GM21528 (cell line): ENCODE data around the gene CDK19.
"Not testable (repeated sequence)": the region's sequence is repeated elsewhere in the genome, so short reads cannot be mapped to it uniquely, and the experiment has no call there.

Source experiments
- ATAC-seq: cut with Tn5 transposase; IDR thresholded peaks from one replicate; pipeline ENCODE4 v1.9.1; 2021; ENCODE audit warnings: mild to moderate bottlenecking, moderate library complexity; ENCODE audit not compliant: unreplicated experiment, low FRiP score

Gene CDK19

DNA sequence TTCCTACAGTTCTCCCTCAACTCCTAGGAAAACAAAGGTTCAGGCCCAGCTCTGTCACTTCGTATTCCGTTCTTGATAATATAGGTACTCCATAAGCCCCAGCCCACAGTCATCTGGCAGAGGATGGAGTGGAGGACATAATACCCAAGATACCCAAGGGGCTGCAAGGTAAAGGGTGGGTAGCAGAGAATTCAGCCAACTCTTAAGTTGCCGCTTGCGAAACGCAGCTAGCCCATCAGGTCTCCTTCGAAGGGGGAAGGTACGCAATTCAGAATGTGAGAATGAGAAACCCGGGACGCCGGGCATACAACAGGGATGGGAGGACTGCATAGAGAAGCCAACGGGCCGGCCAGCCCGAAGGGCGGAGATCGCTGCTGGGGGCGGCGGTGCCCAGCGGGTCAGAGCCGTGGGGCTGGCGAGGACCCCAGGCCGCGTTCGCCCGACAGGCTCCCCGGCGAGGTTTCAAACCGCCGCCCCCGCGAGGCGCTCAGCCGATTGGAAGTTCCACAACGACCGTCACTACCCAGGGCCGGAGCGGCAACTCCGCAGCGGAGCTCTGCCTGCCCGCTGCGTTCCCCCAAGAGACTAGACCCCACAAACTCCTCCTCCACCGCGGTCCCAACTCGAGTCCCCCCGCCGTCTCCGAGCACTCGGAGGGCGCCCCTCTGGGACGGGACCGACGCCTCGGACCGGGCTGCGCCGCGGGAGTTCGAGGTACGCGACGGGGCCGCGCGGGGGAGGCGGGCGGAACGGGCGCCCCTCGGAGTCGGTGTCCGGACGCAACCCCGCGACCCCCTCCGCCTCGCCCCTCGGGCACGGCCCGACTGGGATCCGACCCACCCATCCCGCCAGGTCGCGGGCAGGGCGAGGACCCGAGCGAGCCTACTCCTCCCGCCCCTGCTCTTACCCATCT, 911 bp downstream of the CDK19 start:
- ATAC-seq, result peak; percentile 17

DNA sequence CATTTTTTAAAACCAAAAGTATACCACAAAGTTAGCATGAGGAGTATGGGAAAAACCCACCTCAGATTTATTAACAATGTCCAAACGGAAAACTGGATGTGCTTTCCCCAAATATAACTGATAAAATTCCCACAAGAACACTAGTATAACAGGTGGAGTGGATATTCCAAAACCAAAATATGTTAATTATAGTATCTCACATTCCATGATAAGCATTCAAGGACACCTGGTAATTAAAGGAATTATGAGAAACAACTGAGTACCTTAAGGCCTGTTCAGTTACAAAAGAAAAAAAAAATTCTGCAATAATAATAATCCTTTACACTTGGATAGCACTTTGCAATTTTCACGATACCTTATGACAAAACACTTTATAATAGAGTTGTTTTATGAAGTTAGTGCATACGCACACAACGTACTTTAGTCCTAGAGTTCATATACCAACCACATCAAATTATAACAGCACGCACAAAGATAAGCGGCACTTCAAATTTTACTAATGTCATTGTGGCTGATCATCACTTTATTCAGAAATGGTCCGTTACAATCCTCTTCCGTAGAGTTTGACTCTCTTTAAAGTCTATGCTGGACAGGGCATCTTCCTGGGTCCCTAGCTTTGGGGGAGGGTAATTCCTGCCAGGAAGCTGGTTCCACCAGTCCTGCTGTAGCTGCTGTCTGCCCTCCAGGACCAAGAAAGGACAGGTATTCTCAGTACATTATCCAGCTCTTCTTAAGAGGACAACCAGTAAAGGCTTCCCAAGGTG, 1.7 kb downstream of the CDK19 start:
- ATAC-seq, result no peak

DNA sequence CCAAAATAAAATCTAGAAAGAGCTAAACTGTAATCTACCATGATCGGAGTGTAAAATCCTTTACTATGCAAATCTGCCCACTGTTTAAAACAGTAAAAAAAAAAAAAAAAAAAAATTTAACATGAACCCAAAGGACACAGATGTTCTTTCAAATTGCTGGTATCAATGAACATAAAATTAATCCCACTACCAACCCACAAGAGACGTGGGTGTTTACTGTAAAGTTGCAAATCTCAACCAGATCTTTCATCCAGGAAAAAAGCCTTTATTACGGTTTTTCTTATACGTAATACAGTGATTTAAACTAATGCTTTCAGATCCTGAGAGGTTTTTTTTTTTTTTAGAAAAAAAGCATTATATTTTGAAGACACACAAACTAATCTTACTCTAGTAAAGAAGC, 2.5 kb downstream of the CDK19 start:
- ATAC-seq, result no peak

DNA sequence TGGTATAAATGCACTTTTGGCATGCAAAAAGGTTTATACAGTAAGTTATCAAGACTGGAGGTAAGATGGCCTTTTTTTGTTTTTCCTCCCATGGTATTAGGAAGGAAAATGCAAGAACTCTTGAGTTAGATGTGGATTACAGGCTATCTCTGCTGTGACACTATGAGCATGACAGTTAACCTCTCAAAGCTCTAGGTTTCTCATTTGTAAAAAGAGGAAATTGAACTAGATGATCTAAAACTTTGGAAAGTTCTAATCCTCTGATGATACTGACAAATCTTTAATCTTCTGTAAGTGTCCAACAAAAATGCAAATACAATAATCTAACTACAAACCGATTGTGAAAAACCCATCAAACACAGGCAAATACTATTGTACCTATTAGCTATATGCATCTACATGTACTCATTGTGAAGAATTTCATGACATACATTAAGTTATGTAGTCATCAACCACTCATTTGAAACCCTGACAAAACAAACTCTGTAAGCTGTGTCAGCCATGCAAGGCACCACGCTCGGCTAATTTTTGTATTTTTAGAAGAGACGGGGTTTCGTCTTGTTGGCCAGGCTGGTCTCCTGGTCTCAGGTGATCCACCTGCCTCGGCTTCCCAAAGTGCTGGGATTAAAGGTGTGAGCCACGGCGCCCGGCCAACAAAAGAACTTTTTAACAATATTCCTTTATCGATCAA, 4.2 kb downstream of the CDK19 start:
- ATAC-seq, result no peak

DNA sequence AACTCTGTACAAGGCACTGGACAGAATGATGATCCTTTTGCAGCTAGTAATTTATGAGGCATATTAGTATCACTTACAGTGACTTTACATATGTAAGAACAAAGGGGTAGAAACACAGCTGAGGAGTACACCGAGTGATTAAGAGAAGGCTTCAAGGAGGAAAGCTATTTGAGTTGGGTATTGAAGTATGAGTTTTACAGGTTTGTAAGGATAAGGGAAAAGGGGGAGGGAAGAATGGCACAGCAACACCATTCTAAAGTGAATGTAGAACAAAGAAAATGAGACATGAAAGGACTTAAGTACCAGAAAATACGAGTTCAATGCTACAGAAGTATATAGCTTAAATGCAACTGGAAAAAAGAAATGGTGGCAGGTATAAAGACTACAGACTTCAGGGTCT, 5.5 kb downstream of the CDK19 start:
- no peak for ATAC-seq

DNA sequence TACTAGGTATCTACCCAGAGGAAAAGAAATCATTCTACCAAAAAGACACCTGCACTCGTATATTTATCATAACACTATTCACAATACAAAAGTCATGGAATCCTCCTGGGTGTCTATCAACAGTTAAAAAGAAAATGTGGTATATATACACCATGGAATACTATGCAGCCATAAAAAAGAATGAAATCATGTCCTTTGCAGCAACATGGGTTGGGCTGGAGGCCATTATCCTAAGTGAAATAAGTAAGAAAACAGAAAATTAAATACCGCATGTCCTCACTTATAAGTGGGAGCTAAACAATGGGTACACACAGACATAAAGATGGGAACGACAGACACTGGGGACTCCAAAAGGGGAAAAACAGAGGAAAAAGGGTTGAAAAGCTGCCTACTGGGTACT, 13.1 kb downstream of the CDK19 start:
- ATAC-seq, result not testable (repeated sequence)

DNA sequence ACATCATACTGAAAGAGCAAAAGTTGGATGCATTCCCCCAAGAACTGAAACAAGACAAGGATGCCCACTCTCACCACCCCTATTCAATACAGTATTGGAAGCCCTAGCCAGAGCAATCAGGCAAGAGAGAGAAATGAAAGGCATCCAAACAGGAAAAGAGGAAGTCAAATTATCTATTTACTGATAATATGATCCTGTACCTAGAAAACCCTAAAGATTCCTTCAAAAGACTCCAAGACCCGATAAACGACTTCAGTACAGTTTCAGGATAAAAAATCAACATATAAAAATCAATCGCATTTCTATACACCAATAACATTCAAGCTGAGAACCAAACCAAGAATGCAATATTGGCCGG, 14.5 kb downstream of the CDK19 start:
- ATAC-seq, result no peak

DNA sequence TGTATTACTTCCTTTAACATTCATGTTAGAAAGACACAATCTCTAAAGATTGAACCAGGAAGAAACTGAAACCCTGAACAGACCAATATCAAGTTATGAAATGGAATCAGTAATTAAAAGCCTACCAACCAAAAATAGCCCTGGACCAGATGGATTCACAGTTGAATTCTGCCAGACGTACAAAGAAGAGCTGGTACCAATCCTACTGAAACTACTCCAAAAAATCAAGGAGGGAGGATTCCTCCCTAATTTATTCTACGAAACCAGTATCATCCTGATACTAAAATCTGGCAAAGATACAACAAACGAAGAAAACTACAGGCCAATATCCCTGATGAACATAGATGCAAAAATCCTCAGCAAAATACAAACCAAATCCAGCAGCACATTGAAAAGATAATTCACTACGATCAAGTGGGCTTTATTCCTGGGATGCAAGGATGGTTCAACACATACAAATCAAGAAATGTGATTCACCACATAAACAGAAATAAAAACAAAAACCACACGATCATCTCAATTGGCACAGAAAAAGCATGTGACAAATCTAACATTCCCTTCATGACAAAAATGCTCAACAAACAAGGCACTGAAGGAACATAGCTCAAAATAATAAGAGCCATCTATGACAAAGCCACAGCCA, 15.0 kb downstream of the CDK19 start:
- no peak for ATAC-seq

DNA sequence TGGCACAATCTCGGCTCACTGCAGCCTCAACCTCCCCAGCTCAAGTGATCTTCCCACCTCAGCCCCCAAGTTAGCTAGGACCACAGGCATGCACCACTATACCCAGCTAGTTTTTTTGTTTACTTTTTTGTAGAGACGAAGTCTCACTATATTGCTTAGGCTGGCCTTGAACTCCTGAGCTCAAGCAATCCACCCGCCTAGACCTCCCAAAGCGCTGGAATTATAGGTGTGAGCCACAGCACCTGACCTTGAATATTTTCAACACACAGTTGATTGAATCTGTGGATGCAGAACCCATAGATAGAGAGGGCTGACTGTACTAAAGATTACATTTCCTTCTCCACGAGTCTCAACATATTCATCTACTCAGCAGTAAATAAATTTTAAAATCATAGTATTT, 15.6 kb downstream of the CDK19 start:
- ATAC-seq, result no peak

DNA sequence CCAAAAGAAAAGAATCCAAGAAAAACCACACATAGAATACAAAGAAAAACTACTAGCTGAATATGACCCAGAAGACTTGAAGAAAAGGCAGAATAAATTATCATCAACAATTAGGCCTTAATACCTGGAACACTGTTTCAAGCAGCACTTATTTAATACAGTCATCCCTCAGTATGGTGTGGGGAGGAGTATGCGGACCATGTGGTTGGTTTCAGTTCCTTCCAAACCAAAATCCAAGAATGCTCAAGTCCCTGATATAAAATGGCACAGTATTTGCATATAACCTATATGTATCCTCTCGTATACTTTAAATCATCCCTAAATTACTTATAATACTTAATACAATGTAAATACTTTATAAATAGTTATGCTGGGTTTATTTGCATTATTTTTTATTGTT, 16.1 kb downstream of the CDK19 start:
- no peak for ATAC-seq

DNA sequence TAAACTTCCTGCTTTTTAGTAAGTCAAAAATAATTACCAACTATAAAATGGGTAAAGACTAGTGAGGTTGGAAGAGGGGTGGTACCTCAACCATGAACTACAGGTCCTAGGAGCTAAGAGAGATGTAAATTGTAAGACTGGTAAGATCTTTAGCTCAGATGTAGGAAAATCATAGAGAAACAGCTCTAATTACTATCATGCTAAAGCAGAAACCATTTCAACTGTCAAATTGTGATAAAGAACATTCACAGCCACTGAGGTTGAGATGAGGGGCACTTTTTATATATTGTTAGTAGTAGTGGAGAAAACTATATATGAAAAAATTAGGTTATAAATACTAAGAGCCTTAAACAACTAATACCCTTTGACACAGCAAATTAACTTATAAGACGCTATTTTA, 20.0 kb downstream of the CDK19 start:
- ATAC-seq, result no peak

DNA sequence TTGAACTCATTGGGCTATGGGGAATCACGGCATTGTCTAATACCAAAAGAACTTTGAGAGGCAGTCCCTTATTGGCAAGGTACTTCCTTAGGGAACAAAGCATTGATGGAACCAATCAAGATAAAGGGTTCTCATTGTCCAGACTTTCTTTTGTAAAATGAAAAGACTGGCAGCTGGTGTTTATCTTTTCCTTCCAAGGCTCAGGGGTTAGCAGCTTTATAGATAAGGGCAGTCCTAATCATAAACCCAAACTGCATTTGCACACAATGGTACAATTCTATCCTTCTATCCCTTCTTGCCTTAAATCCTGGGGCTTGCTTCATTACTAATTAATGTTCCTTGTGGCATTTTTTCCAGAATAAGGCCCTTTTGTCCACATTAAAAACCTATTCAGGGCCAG, 28.6 kb downstream of the CDK19 start:
- no peak for ATAC-seq

DNA sequence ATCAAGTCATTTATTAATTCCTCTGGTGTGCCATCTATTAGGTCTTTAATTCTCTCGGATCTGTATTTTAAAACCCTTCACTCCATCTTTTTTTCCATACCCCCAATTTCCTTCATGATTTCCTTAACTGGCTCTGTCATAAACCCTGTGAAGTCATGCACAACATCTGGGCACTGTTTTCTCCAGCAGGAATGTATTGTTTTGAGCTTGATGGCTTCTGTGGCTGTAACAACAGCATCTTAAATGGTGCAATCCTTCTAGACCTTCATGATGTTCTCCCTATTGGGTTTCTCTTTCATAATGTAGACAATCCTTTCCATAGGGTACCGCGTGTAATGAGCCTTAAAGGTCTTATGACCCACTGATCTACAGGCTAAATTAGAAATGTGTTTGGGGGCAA, 29.0 kb downstream of the CDK19 start:
- ATAC-seq, result no peak

DNA sequence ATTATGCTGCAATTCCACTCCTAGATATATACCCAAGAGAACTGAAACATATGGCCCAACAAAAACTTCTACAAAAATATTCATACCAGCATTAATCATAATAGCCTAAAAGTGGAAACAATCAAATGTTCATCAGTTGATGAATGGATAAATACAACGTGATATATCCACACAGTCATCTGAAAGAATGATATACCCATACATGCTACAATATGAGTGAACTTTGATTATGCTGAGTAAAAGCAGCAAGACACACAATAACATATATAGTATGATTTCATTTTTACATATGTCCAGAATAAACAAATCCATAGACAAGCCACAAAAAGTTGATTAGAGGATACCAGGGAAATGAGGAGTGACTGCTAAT, 30.7 kb downstream of the CDK19 start:
- no peak for ATAC-seq

DNA sequence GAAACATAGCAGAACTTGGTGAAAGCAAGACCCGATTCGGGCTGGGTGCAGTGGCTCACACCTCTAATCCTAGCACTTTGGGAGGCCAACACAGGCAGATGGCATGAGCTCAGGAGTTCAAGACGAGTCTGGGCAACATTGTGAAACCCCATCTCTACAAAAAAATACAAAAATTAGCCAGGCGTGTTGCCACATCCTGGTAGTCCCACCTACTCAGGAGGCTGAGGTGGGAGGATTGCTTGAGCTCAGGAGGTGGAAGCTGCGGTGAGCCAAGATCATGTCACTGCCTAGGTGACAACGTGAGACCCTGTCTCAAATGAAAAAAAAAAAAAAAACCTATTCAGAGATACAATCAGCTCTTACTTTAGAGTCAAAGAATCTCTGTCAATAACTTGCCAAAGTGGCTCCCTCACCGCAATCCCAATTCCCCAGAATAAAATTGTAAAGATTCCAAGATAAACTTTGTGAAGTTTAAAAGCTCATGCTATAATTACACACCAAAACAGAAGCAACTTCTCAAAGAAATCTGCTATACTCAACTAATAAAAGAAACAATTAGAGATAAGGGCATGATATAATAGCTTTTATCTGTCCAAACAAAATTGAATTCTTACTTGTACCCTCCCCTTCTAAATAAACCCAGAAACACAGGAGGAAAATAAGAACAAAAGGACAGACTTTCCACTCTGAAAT, 33.6 kb downstream of the CDK19 start:
- no peak for ATAC-seq

DNA sequence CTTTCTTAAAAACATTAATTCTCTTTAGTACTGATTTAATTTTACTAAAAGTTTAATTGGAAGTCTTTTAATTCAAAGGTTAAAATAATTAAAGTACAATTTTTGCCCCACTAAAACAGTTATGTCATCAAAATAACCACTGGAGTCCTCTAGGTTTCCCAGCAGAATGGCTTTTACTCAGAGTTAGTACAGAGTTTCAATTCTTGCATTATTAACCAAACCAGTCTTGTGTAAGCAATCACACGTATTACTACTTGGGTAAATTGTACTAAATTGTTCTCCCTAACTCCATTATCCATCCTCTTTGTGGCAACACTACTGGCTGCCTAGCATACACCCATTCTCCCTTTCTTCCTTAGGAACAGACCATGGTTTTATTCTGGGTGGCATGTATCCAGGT, 36.9 kb downstream of the CDK19 start:
- no peak for ATAC-seq

DNA sequence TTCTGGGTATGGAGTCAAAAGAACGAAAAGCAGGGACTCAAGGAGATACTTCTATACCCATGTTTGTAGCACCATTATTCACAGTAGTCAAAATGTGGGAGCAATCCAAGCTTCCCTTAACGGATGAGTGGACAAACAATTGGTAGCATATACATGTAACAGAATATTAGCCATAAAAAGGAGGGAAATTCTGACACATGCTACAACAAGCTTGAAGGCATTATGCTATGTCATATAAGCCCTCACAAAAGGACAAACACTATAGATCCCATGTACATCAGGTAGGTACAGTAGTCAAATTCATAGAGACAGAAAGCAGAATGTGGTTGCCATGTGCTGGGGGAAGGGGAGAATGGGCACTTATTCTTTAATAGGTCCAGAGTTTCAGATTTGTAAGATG, 37.6 kb downstream of the CDK19 start:
- ATAC-seq, result no peak

DNA sequence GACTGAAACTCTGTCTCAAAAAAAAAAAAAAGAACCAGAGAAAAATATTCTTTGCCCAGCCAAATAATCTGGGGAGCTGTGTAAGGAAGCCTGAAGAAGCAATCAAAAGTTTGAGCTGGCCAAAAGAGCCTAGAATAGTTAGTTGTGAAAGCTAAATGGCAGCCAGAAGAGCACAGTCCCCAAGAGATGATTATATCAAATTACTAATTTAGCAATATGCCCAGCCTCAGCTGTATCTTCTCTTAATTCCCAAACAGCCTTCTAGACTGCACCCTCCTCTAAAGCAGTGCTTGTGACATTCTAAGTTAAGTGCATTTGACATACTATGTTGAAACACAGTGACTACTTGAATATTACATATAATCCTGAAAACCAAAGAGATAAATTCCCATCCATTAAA, 38.9 kb downstream of the CDK19 start:
- no peak for ATAC-seq

DNA sequence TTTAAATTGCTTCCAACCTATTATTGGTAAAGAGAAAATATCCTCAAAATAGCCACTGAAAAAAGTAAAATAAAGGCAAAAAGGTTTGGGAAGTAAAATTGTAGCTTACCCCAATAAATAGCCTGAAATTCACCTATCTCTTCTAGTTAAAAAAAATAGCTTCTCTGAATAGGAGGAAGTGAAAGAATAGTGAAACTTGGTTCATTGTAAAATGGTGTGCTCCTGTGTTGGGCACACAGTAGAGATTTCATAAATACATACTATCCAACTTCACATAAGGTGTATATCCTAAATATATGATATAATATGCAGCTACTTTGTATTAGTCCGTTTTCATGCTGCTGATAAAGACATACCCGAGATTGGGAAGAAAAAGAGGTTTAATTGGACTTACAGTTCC, 45.3 kb downstream of the CDK19 start:
- ATAC-seq, result no peak

DNA sequence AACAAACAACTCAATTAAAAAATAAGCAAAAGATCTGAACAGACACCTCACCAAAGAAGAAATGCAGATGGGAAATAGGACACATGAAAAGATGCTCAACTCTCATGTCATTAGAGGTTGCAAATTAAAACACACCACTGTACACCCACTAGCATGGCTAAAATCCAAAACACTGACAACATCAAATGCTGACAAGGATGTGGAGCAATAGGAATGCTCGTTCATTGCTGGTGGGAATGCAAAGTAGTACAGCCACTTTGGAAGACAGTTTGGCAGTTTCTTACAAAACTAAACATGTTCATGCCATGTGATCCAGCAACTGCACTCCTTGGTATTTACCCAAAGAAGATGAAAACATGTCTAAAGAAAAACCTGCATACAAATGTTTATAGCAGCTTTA, 47.2 kb downstream of the CDK19 start:
- ATAC-seq, result no peak
